ENCODE results near the gene ISOC2.

The ISOC2 gene

DNA sequence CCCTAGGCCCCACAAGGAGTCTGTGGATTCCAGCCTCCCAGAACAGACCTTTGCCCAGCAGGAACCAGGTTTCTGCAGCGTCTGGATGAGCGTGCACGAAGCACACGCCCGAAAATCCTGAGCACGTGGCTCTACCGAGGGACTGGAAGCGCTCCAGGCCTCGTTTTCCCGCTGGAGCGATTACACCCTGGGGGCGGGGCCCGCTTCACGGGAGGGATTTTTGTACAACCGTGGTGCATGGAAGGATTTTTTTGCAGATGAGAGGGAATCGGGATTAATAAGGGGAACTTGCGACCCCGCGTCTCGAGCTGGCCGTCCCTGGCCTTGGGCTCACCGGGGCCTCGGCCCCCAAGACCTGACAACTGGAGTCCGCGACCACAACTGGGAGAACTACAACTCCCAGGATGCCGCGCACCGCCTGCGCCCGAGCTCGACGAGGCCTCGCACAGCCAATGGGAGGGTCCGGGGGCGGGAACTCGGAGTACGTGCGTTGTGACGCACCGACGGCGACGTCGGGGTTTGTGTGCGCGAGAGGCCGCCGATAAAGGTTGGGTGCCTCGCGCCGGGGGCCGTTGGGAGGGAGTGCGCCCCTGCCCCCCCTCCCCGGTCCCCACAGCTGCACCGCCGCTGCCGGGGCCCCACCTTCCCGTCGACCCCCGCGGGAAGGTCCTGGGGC lies 14.8 kb upstream of the ISOC2 start, which contains the start of gene ZNF628:
Gene ZNF628, plus strand, starts transcription at position 518 of the 676 bp plus-strand sequence. CDS start 3,294 bp downstream, outside the sequence.
- DNase-seq, result peak; percentile 99

DNA sequence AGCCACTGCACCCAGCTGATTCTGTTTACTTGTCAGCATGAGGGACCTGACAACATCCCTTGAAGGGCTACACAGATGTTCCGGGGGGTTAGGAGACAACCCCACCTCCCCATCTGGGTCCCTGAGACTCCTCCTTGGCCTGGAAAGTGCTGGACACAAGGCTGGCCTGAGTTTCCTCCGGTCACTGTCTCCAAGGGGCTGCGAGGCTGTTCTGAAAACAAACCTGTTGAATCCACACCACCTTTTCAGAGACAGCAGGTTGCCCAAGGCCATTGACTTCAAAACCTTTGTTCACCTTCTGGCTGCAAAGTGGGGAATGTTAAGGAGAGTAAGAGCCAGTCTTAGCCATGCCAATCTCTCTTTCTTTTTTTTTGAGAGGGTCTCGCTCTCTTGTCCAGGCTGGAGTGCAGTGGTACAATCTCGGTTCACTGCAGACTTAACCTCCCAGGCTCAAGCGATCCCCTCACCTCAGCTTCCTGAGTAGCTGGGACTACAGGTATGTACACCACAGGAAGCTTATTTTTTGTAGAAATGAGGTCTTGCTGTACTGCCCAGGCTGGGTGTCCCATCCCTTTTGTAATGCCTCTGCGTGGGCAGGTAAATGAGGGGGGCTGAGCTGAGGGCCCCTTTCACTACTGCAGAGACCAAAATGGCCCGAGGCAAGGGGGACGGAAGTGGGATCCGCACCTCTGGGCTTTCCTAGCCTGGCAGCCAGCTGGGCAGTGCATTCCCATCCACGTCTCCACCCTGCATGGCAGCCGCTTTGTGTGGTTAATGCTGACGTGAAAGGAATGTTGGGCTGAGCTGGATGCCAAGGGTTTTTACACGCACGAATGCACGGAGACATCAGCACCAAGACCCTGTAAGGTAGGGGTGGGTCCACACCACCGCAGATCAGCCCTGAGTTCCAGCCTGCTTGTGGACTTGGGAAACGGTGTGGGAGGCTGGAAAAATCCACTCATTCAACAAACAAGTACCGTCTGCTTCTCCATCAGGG lies 13.1 kb upstream of the ISOC2 start:
- peak; percentile 31 for DNase-seq

DNA sequence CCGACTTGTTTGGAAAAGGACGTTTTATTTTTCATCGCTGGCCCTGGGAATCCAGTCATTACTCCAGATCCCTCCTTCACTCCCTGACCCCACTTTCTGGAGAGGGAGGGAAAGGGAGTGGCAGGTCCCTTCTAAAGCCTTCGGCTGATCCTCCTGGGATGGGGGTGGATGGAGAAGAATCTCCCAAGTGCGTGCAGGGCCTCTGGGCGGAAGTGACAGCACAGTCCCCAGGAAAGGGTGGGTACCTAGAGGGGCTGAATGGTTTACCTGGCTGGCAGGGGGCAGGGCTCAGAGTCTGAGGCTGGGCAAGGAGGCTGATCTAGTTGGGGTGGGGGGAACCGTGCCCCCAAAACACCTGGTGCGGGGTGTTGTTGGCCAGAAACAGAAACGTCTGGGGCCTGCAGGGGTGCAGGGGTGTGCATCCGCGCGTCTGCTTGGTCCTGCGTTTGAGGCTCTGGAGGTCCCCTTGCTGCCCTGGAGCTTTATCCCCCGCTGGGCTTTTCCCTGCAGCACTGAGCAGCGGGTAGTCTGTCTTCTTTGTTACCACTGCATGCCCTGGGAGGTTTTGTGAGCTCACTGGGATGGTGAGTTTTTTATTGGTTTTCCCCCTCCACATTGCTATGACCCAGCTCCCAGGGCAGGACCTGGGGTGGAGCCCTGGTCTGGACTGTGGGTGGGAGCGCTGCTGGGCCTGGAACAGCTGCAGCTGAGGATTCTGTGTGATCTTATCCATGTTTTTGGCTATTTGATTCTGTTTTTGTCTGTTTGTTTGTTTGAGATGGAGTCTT lies 12.0 kb upstream of the ISOC2 start:
- no peak for DNase-seq

DNA sequence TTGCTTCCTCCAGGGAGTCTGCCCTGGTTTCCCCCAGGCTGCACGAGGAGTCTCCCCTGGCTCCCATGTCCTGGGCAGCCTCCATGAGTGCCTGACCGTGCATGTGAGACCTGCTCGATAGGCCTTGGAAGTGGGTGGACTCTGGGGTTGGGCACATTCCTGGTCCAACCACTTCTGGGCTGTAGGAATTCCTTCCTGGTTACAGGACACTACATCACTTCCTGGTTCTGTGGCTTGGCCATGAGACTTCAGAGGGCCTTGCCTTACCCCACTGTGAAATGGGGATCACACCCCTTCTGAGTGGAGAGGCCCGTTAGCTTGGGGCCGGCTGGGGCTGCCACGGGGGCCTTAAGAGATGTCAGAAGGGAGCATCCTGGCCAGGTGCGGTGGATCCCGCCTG lies 11.0 kb upstream of the ISOC2 start:
- peak; percentile 74 for DNase-seq

DNA sequence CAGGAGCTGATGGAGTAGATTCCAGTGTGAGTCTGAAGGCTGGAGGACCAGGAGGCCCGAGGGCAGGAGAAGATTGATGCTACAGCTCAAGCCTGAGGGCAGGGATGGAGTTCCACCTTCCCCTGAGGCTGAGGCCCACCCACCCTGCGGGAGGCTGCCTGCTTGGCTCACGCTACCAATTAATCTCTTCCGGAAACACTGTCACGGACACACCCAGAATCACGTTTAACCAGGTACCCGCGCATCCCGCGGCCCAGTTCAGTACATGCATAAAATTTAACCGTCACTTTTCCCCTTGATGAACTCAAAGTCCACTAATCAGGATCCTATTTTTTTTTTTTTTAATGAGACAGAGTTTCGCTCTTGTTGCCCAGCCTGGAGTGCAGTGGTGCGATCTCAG lies 9.8 kb upstream of the ISOC2 start:
- DNase-seq, result no peak

DNA sequence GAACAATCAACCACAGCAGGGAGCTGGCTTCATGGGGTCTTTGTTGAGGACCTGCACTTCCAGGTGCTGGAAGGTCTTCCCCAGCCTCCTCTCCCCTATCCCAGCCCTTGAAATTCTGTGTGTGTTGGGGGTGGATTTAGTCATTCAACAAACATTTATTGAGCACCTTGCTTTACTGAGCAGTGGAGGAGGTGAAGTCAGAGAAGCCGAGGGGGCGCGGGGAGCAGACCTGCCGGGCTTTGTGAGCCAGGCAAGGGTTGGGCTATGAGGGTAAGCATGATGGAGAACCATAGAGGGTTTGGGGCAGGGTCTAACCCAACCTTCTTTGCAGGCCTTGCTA lies 6.6 kb upstream of the ISOC2 start:
- no peak for DNase-seq

DNA sequence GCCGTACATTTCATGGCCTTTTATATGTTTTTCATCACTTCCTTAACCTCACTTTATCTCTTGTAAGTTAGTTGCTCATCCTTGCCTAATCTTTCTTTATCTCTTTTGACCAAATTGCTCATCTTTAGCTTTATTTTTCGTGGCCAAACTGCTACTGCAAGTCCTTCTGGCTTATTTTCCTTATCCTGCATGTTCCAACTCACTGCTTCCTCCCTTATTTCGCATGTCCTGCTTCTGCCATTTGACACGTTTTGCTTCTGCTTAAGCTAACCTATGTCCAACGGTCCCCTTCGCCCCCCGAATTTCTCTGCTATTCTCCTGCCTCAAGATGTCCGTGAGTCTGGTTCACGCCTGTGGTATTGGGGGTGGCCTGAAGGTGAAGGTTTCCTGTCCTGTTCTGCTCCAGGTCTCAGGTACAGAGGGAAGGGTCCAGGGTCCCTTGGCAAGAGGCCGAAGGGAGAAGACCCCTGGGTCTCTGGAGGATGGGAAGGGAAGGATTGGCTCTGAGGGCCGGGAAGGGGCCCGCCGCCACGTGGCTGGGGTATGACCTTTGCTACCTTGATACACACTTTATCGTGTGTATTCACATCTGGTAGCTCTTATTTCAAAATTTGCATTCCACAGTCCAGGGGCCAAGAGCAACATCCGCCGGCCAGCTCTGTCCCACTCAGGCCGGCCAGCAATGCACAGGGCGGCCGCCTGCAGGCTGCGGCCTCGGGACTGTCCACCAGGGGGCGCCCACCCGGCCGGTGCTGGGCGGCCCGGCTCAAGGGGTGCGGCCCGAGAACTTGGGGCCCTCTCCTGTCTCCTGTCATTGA lies 6.0 kb upstream of the ISOC2 start:
- peak; percentile 47 for DNase-seq

DNA sequence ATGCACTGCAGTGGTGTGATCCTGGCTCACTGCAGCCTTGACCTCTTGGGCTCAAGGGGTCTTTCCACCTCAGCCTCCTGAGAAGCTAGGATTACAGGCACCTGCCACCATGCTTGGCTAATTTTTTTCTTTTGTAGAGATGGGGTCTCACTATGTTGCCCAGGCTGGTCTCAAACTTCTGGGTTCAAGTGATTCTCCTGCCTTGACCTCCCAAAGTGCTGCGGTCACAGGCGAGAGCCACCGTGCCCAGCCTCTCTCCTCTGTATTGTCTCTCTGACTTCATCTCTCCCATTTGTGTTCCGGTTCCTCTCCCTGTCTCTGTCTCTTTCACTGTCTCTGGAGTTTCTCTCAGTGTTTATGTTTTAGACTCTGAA lies 4.8 kb upstream of the ISOC2 start:
- no peak for DNase-seq

DNA sequence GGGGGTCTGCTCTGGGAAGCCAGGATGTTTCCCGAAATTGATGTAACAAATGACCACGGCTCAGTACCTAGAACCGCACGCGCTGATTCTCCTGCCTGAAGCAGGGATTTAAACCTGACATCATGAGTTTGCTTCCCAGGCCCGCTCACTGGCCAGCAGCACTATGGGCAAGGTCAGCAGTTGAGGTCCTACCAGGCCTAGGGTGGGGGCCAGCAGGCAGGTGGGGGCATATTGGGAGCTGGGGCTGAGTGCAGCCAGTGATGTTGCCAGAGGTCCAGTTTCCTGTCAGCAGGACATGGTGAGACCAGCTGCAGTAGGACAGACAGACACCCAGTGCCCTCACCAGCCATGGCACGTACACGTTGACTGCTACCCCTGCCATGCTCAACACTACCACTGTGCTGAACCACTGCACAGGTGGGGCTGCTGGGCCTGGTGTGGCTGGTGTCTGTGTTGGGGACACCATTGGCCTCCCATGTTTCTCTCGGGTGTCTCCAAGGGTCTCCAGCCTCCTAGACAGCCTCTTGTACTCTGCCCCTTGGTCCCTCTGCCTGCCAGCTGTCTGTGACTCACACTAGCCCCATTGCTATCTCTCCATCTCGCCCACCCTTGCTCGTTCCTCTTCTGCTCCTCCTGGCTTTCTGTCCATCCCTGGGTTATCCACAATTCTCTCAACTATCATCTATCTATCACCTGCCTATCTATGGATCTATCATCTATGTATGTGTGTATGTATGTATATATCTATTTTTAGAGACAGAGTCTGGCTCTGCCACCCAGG lies 4.2 kb upstream of the ISOC2 start:
- DNase-seq, result no peak

DNA sequence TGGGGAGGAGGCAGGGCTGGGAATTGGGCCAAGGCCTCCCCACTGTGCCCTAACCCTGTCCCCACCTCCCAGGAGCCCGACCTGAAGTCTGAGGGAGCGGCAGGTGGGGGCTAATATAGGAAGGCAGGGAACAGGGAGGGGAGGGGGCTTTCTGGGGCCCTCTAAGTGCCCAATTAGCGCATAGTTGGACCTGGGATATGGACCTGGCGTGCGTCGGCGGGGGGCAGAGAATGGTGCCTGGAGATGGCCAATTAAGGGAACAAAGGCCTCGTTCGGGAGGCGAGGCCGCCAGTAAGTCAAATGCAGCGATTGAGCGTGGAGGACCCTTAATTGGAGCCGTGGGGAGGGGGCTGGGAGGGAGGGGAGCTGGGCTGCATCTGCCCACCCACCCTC lies 3.2 kb upstream of the ISOC2 start, which contains the start of gene C19orf85:
Gene C19orf85, minus strand, starts transcription at position 90 of the 393 bp plus-strand sequence. CDS start 197 bp downstream, outside the sequence.
- no peak for DNase-seq

DNA sequence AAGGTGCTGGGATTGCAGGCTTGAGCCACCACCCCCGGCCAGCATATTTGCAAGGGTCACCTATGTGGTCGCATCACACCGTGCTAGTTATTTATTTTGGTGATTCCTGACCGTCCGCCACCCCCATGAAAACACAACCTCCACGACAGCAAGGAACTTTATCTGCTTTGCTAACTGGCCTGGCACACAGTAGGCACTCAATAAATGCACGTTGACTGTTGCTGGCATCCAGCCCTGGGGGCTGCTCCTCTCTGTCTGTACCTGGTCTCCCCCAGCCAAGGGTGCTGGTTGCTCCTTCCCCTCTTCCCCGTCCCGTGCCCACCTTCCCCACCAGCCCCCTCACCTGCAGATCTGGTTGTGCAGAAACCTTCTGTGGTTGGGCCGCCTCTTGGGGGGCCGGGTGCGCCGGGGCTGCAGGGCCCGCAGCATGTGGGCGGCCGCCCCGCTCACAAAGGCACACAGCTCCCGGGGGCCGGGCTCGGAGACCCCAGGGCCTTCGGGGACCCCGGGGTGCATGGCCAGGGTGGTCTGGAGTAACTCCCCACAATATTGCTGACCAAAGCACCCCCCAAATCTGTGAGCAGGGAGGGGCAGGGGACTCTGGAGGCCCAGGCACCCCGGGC lies 2.7 kb upstream of the ISOC2 start:
- no peak for DNase-seq

DNA sequence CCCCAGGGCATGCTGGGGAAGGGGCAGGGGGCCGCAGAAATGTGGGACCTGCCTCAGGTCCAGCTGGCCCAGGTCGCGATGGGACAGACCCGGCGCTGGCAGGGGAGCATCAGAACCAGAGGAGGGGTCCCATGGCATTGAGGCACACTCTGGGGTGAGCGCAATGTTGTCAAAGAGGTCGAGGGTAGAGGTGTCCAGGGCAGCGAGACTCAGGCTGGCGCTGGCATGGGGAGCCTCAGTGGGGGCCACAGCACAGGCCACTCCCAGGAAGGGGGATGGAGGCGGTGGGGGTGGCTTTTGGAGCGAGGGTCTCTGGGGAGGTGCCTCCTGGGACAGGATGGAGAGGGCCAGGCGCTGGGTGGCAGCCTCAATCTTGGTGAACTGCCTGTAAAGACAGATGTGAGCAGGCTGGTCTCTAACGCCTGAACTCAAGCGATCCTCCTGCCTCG lies 2.2 kb upstream of the ISOC2 start:
- no peak for DNase-seq

DNA sequence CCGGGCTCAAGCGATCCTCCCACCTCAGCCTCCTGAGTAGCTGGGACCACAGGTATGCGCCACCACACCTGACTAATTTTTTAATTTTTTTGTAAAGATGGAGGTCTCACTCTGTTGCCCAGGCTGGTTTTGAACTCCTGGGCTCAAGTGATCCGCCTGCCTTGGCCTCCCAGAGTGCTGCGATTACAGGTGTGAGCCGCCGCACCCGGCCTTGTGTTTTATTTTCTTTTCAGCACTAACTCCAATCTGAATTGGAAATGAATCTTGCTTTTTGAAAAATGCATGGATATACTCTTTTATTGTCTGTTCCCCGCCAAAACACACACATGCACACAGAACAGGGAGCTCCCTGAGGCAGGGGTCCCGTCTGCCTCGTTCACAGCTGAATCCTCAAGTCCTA lies 1.3 kb upstream of the ISOC2 start:
- DNase-seq, result no peak

DNA sequence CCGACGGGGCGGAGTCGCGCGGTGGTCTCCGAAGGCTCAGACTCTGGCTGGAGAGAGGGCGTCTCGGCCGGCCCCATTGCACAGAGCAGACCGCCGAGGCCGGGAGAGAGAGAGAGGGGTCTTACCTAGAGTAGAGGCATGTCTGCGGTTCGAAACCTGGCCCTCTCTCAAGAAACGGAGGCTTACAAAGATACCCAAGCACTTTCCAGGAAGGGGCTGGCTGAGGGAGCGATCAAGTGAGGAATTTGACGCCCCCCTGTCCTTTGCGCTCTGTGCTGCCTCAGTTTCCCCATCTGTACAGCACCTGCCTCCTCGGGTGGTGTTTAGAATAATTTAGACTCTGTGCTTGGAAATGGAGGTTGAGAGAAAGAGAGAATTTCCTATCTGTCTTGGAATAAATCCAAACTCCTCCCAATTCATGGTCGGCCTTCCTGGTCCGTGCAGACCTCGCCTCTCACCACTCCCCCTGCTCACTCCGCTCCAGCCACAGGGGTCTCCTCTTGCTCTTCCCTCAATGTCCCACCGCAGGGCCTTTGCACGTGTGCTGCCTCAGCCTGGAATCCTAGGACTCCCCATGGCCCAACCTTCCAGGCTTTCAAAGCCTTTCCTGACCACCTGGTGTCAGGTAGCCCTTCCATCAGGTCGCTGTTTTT lies 658 bp upstream of the ISOC2 start:
- peak; percentile 35 for DNase-seq

DNA sequence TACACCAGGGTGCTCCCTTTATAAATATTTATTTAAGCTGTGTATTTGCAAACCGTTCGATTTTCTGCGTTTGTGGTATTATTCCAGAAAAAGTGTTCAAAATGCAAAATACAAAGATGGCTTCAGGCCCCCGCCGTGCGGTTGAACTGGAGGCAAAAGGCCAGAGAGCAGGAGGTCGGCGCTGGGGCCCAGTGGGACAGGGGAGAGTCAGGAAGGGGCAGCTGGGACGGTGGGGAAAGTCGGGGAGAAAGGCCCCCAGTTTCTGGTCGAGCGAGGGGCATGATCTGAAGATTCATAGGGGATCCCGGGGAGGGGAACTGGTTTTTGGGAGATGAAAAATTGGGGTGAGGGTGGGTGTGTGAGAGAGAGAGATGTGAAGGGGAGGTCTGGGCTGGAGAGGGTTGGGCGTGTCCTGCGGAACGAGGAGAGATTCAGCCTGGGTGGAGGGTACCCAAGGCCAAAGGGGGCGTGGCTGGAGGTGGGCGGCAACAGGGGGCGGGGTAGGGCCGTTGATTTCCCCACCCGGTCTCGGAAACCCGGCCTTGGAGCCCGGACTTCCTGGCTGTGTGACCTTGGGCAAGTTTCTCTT lies 678 bp downstream of the ISOC2 start:
- peak; percentile 81 for DNase-seq

DNA sequence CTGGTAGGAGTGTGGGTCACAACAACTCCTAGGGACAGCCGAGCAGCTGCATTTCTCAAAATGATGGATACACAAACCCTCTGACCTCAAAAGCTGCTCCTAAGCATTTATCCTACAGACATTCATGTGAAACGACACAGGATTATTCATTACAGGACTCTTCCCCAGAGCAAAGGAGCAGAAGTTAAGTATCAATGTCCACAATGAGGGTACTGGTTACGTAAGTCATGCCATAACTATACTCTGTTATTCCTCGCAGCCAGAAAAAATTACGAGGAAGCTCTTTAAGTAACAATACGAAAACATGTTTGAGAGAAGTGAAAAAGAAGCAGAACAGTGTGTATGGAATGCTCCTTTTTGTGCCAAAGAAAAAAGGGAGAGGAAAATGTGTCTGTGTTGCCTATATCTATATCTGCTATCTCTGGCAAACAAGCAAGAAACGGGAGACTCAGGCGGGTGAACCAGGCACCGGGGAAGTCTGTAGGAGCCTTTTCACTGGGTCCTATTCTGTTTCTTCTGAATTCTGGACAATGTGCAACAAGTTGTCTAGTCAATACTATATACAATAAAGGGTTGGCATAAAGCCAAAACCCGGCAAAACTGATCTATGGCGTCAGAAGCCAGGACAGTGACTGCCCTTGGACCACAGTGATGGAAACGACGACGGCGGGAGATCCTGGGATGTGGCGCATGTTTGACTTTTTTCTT lies 1.3 kb downstream of the ISOC2 start:
- peak; percentile 21 for DNase-seq

DNA sequence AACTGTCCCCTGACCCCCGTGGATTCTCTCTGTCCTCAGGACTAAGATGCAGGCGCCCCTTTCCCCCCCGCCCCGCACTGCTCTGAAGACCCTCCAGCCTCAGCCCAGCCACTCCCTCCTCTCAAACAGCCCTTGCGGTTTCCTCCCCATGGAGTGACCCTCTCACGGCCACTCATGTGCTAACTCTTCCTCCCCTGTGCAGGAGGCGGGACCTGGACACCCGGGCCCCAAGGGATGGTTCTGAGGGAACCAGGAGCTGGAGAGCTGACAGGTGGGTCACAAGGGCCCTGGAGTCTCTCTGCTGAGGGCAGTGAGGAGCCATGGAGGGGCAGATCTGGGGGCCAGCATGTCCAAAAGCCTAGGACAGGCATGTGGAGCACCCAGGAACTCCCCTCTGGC lies 1.9 kb downstream of the ISOC2 start:
- DNase-seq, result no peak

DNA sequence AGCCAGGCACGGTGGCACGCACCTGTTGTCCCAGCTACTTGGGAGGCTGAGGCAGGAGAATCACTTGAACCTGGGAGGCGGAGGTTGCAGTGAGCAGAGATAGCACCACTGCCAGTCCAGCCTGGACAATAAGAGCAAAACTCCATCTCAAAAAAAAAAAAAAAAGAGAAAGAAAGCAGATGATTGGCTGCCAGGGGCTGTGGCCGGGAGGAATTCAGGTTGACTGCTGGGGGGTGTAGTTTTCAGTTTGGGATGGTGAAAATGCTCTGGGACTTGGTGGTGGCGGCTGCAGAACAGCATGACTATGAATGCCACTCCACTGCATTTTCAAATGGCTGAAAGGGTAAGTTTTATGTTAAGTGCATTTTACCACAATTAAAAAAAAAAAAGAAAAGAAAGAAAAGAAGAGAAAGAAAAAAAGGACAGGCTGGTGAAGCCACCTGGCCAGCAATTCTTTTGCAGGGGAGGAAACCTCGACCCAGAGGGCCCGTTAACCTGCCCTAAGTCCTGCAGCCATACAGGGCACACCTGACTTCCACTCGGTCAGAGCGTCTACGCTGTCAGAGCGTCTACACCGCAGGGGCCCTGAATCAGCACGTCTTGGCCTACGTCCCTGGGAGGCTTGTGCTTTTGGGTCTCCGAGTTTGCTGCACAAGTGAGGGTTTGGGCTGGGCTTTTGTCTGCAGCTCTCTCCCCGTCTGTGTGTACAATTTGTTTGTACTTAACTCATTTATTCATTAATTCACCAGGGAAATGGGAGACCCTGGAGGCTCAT lies 3.6 kb downstream of the ISOC2 start:
- DNase-seq, result no peak

DNA sequence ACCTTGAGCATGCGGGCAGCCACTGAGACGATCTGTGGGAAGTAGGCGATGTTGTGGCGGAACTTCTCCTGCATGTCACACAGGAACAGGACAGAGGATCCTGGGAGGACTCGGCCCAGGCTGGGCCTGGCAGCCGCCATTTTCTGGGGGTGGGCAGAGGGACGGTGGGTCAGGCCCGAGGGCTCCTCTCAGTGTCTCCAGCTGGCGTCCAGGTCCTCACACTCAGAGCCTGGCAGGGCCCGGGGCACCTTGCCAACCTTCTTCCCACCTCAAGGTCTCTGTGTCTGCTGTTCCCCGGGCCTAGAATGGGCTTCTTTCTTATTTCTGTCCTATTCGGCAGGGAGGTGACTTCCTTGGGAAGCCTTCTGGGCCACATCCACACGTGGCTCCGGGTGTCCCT lies 5.1 kb downstream of the ISOC2 start:
- DNase-seq, result no peak
